LHCN-M2 (cell line): ENCODE results near the gene TIRAP. TPM values are rescaled to one million over a fixed set of nuclear protein-coding genes. Genes with fewer than 3 reads are reported as not detected.
A peak's percentile ranks its signal among the peaks of the same experiment; 100 is the strongest.

ENCODE experiments used
- DNase-seq: peaks from one replicate; pipeline ENCODE4 v3.0.0-alpha.2; 2012; ENCODE audit warnings: low read depth
- total RNA-seq: library from RNA; depleted of rRNA; stranded (reverse); fragments of >200 nt; gene quantifications from 2 replicates; pipeline ENCODE4 v1.2.3, GENCODE V29; 2014; rRNA removed

The TIRAP gene
- total RNA-seq, 1 experiment from 2014 or later, result 5.0 TPM

GRCh38 chr11:126341760-126342161 is 58.9 kb downstream of the TIRAP start:
- DNase-seq, result peak; percentile 81

- DNase-seq, result no peak
These were observed 60.2 kb downstream of the TIRAP start for GRCh38 chr11:126343051-126343450.

Other genes starting within 250 kb of the TIRAP start
- 22.6 and 40.3 TPM in 2 replicates for gene CDON, start 220.2 kb upstream of the TIRAP start, total RNA-seq
- gene RPUSD4, start 71.4 kb upstream of the TIRAP start, total RNA-seq, result 22.4 and 33.3 TPM in 2 replicates
- gene FAM118B, start 71.3 kb upstream of the TIRAP start, total RNA-seq, result 26.2 and 35.2 TPM in 2 replicates
- 121 and 127 TPM in 2 replicates for gene SRPRA, start 14.2 kb upstream of the TIRAP start, total RNA-seq
- 34.4 and 38.3 TPM in 2 replicates for gene FOXRED1, start 13.9 kb upstream of the TIRAP start, total RNA-seq
- gene DCPS, start 21.0 kb downstream of the TIRAP start, total RNA-seq, result 30.1 and 30.8 TPM in 2 replicates
- 36.2 and 36.3 TPM in 2 replicates for gene ST3GAL4, start 72.6 kb downstream of the TIRAP start, total RNA-seq